ENCODE measurements around the gene ABHD8. TPM values are rescaled to one million over a fixed set of nuclear protein-coding genes. Genes with fewer than 3 reads are reported as not detected.
"Not testable (repeated sequence)": the region's sequence is repeated elsewhere in the genome, so short reads cannot be mapped to it uniquely, and the experiment has no call there.

ABHD8 gene
- total and polyA plus RNA-seq, 2 experiments from 2014 or later = 8.7 to 19.1 TPM

- no peaks in the 10 kb centered on the region for H3K27me3 ChIP-seq (replicated peaks; ENCODE audit: insufficient read depth)
- 0 out of 2 replicates have a peak, but pooled peaks cover 12% of the 10 kb centered on the region for H3F3A ChIP-seq (ENCODE audit: insufficient read depth)
- H3K4me3 ChIP-seq = no peak overlapping the region
- H3K79me2 ChIP-seq (ENCODE audit: insufficient read depth) = no peaks in the 10 kb centered on the region
- DNase-seq = no peak
- no peaks in the 10 kb centered on the region for H3K4me1 ChIP-seq (ENCODE audit: insufficient read depth)
- no peak overlapping the region for H2AFZ ChIP-seq
- H3K9me3 ChIP-seq (ENCODE audit: low read depth) = no peaks in the 10 kb centered on the region
- H3K27ac ChIP-seq = no peak overlapping the region
- 80 to 85% methylated on average over 3 of the region's 3 CpGs for WGBS, 2 experiments (ENCODE audit: low coverage in 1 of 2, low lambda C conversion rate in 2 of 2, missing lambda C conversion rate in 2 of 2)
- in situ Hi-C loops (cut with MboI) = loop anchor here (10.0 kb wide), 1 partner anchor 205 kb away; the partner anchor contains the start of genes HAUS8 and MYO9B
- no peak for TF ChIP-seq EZH2 (IDR thresholded peaks at IDR 0.05; ENCODE audit: insufficient read depth, poor library complexity, severe bottlenecking)
- no peak for TF ChIP-seq EZH2phosphoT487 (IDR thresholded peaks at IDR 0.05; ENCODE audit: insufficient read depth, low read depth)
- no peak overlapping the region for H3K9ac ChIP-seq
- no peaks in the 10 kb centered on the region for H3K36me3 ChIP-seq (ENCODE audit: low read depth)
- H3K9me2 ChIP-seq (ENCODE audit: insufficient read depth) = no peaks in the 10 kb centered on the region
- no peaks in the 10 kb centered on the region for H4K20me1 ChIP-seq (ENCODE audit: insufficient read depth)
- no peak overlapping the region for H3K4me2 ChIP-seq (ENCODE audit: unreplicated experiment)
Measured at GRCh38 chr19:17279436-17279835, 23.8 kb downstream of the ABHD8 start.

GRCh38 chr19:17275441-17276175 lies 27.6 kb downstream of the ABHD8 start:
- DNase-seq = no peak
- Histone ChIP-seq H3K4me2 (ENCODE audit: unreplicated experiment) (no peak overlapping the region), H4K20me1 (ENCODE audit: insufficient read depth) (no peaks in the 10 kb centered on the region), H3K4me1 (ENCODE audit: insufficient read depth) (no peaks in the 10 kb centered on the region), H3K36me3 (ENCODE audit: low read depth) (peaks cover 11% of the 10 kb centered on the region; the same call in 1 of the 2 replicates), H2AFZ (no peak overlapping the region), H3K4me3 (no peak overlapping the region), H3F3A (ENCODE audit: insufficient read depth) (0 out of 2 replicates have a peak, but pooled peaks cover 7% of the 10 kb centered on the region), H3K27me3 (replicated peaks; ENCODE audit: insufficient read depth) (no peaks in the 10 kb centered on the region), H3K9ac (no peak overlapping the region), H3K9me3 (ENCODE audit: low read depth) (no peaks in the 10 kb centered on the region), H3K79me2 (ENCODE audit: insufficient read depth) (no peaks in the 10 kb centered on the region), H3K9me2 (ENCODE audit: insufficient read depth) (no peaks in the 10 kb centered on the region), H3K27ac (no peak overlapping the region)
- TF ChIP-seq EZH2 (IDR thresholded peaks at IDR 0.05; ENCODE audit: insufficient read depth, poor library complexity, severe bottlenecking) = no peak
- TF ChIP-seq EZH2phosphoT487 (IDR thresholded peaks at IDR 0.05; ENCODE audit: insufficient read depth, low read depth) = no peak
- in situ Hi-C loops (cut with MboI) = loop anchor here (10.0 kb wide), 1 partner anchor 201 kb away; the partner anchor contains the start of genes HAUS8 and MYO9B
- WGBS, 2 experiments (ENCODE audit: low coverage in 1 of 2, low lambda C conversion rate in 2 of 2, missing lambda C conversion rate in 2 of 2) = 96% methylated on average over 17 to 19 of the region's 19 CpGs

- not testable (repeated sequence) for H3K27ac ChIP-seq; H3F3A ChIP-seq (ENCODE audit: insufficient read depth); H2AFZ ChIP-seq; H3K27me3 ChIP-seq (replicated peaks; ENCODE audit: insufficient read depth); H3K4me2 ChIP-seq (ENCODE audit: unreplicated experiment); H3K9me3 ChIP-seq (ENCODE audit: low read depth); H3K4me3 ChIP-seq; DNase-seq; H3K79me2 ChIP-seq (ENCODE audit: insufficient read depth); H3K4me1 ChIP-seq (ENCODE audit: insufficient read depth); H4K20me1 ChIP-seq (ENCODE audit: insufficient read depth); H3K9ac ChIP-seq; H3K9me2 ChIP-seq (ENCODE audit: insufficient read depth)
- 96 to 97% methylated on average over 3 of the region's 3 CpGs for WGBS, 2 experiments (ENCODE audit: low coverage in 1 of 2, low lambda C conversion rate in 2 of 2, missing lambda C conversion rate in 2 of 2)
- in situ Hi-C loops (cut with MboI) = loop anchor here (10.0 kb wide), 1 partner anchor 200 kb away; the partner anchor contains the start of genes HAUS8 and MYO9B
- H3K36me3 ChIP-seq (ENCODE audit: low read depth) = peaks cover 11% of the 10 kb centered on the region; the same call in 1 of the 2 replicates
Measured at GRCh38 chr19:17274892-17275291, 28.3 kb downstream of the ABHD8 start.

GRCh38 chr19:17268754-17269153 lies 34.5 kb downstream of the ABHD8 start:
- Histone ChIP-seq H3K79me2 (ENCODE audit: insufficient read depth) (peaks cover 30% of the 10 kb centered on the region), H3K27me3 (replicated peaks; ENCODE audit: insufficient read depth) (no peaks in the 10 kb centered on the region), H3F3A (ENCODE audit: insufficient read depth) (peaks cover 7% of the 10 kb centered on the region), H3K36me3 (ENCODE audit: low read depth) (peaks cover 11% of the 10 kb centered on the region; the same call in 1 of the 2 replicates), H3K9me2 (ENCODE audit: insufficient read depth) (no peaks in the 10 kb centered on the region), H4K20me1 (ENCODE audit: insufficient read depth) (no peaks in the 10 kb centered on the region), H2AFZ (no peak overlapping the region), H3K27ac (peak overlapping the region; percentile 68), H3K9ac (peak overlapping the region; percentile 88), H3K4me1 (ENCODE audit: insufficient read depth) (peaks cover 6% of the 10 kb centered on the region), H3K4me2 (ENCODE audit: unreplicated experiment) (peak overlapping the region; percentile 97), H3K4me3 (peak overlapping the region; percentile 96; the same call in 1 of the 2 replicates), H3K9me3 (ENCODE audit: low read depth) (no peaks in the 10 kb centered on the region)
- TF ChIP-seq EZH2 (IDR thresholded peaks at IDR 0.05; ENCODE audit: insufficient read depth, poor library complexity, severe bottlenecking) (no peak), EZH2phosphoT487 (IDR thresholded peaks at IDR 0.05; ENCODE audit: insufficient read depth, low read depth) (no peak)
- DNase-seq = no peak
- 88 to 90% methylated on average over 13 of the region's 13 CpGs for WGBS, 2 experiments (ENCODE audit: low coverage in 1 of 2, low lambda C conversion rate in 2 of 2, missing lambda C conversion rate in 2 of 2)
- in situ Hi-C loops (cut with MboI) = no loop called here

All from GM23248 (cell line).